ENCODE measurements around the gene ICA1.

The ICA1 gene

DNA sequence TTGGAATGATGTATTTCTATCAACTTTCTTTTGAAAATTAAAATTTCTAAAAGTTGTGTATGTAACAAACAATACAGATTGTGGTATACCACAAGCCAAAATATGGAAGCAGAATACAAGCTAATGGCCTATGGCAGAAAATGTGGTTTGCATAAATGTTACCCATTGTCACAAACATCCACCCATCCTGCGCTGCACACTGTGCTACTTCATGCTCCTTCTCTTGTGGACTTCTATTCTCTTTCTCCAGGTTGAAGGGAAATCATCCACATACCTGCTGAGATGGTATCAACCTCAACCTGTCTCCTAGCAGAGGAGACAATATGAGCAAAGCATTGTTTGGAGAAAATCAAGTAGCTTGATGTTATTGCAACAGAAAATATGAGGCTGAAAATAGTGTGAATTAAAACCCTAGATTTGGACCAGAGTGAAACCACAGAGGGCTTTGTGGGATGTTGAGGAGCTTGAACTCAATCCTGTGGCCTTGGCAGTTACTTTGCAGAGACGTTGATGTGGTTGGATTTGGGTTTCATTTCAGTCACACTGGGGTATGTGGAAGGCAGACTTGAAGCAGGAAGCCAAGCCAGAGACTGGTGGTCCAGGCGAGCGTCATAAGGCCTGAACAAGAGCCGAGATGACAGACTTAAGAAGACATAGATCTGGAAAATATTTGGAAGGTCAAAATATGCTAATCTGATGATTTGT, 63.8 kb downstream of the ICA1 start:
- DNase-seq: no peak

DNA sequence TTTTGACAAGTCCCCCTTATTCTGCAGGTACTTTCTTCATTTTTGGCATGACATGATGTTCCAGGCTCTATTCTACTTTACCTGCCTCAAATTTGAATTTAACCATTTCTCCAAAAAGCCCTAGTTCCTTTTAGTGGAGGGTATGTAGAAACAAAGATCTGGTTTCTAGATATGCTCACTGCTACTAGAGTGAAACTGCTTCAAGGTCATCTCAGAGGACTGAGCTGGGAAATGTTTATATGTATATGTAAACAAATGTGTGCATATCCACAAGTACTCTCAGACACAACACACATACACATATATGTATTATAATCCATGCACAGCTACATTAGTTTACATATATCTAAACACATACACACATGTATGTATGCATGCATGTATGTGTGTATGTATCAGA, 69.1 kb downstream of the ICA1 start:
- no peak for DNase-seq

DNA sequence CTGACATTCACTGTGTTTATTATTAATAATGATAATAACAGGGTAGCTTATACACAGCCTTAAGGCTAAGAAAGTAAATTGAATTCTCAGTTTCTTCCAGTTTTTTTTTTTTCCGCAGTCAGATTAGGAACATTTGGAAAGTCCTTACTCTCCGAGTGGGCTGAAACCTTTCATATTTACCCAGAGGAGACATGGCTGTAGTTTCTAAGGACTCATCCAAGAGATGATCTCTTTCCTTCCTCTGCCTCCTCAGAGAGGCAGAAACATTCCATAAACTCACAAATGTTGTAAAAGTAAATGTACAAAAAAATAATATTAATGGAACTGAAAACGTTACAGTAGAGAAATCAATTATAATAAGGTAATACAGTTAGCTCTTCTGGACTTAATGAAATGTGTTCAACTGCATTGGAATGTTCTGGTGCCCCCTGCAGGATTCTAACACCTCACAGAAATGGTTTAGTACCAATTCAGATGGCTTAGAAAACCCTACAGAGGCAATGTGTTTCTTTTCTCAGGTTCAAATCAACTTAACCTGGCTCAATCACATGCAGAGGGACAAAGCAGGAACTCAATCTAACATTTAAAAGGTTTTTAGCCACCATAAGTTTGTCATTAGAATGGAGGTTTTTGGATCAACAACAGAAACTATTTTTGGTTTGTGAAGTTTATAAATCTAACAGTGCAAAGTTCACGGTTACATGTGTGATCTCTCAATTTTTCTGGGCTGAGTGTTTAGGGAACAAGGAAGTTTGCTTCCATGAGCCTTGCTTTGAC, 71.7 kb downstream of the ICA1 start:
- DNase-seq: peak; percentile 36

DNA sequence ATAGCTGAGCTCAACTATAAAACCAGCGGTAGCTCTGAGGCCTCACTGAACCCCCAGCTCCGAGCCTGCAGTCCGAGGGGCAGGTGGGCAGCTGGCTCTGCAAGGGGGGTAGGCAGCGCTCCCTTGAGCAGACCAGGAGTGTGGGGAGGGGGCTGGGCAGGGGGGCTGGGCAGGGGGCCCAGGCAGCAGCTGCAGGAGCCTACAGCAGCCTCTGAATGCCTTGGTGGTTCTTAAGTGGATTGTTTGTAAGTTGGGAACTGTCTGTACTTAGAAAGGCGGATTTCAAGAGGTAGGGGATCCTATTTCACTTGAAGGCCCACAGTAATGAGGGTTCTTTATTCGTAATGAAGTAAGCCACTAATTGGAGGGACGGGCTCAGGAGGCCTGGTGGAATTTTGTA, 72.3 kb downstream of the ICA1 start:
- DNase-seq: peak; percentile 85

DNA sequence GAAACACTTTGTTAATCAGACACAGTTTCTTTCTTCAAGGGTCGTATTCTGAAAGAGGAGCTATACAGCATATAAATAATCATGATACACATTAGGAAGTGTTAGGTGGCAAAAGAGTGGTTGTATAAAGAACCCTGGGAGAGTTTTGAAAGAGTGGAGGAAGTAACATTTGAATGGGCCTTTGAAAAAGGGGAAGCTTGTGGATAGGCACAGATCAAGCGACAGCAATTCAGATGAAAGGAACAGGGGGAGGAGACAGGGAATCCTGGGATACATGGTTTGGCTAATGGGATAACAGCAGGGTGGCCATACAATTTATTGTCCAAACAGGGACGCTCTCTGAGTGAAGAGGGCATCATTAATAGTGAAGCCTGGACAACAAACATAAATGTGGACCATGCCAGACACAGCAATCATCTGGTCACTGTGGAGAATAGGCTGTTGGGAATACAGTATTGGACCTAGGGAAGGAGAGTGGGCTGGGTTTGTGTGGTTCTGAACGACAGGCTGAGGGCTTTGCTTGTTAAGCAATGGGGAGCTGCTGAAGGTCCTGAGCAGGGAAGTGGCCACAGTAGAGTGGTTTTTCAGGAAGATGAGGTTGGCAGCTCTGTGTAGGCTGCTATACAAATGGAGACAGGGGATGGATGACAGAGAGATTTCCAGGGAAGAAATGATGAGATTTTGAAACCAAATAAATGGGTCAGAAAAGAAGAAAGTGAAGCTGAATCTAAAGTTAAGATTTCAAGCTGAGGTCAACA, 75.9 kb downstream of the ICA1 start:
- no peak for DNase-seq

DNA sequence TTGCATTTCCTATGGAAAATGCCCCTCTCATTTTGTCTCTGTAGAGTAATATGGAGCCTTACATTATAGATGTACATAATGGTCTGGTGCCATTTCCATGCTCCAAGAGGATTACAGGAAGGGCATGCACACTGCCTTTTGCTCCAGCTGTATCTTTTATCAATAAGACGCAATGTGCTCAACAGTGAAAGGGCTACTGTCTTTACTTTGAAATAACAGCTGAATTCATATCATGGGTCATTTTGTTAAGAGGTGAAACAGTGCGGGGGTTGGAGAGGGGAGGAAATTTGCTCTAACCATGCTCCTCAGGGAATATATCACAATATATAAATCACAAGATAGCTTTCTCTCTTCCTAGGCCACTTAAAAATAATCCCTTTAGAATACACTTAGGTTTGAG, 77.7 kb downstream of the ICA1 start:
- peak; percentile 80 for DNase-seq

DNA sequence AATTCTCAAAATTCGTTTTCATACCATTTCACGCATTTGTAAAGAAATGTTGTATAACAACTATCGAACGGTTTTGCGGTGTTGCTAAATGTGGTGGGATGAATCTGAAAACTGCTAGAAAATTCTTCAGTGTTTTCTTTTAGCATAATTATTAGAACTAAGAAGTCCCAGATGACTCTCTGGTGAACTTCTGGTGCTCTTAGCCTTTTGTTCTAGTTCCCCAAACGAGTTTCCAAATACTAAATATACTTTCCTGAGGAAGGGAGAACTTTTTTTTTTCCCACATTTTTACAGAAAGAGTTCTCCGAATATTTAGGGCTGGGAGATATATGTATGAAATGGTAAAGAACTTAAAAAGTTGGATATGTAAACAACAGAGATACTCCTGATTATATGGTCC, 82.5 kb downstream of the ICA1 start:
- no peak for DNase-seq

DNA sequence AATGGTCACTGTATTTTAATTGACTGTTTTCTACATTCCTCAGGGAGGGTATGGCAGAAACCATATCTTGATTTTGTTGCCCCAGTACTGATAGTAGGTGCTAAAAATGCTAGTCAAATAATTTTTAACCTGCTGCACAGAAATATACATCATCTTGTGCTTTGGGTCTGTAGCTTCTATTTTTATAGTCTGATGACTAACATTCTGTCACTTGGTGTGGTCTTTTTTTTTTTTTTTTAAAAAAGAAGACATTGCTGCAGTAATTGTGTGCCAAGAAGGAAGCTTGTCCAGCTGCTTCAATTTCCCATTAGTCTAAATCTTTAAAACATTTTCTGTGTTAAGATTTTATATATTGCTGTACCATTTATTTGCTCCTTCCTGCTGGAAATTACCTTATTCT, 83.6 kb downstream of the ICA1 start:
- DNase-seq: no peak

DNA sequence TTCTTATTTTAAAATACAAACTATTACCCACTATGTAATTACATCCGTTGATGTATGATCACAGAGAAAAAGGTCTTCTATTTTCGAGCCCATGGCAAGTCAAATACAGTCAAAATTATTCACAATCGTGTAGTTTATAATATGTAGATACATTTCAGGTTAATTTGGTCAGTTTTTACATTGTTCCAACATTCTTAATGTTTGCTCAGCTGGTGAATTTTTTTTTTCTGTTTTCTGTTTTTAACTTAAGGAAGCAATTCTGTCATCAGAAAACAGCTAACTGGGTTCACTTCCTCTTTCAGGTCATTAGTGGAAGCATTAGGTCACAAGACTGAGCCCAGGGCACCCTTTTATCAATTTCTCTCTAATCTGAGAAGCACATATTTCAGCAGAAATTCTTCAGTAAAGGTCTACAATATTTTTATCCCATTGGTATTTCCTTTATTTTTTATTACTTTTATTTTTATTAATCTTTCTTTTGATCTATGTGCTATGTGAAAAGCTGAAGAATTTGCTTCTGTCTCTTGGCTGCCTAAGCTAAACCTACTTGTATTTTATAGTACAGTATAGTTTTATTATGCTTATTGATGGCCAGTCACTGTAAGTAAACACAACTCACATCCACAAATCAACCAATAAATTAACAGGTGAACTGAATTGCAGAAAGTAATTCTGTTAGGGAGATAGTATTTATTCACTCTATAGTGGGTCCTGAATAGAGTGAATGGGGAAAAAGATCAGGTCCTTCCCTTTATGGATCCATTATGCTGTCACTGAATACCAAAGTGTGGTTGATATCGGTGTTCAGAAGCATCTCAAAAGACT, 84.6 kb downstream of the ICA1 start:
- DNase-seq: no peak

DNA sequence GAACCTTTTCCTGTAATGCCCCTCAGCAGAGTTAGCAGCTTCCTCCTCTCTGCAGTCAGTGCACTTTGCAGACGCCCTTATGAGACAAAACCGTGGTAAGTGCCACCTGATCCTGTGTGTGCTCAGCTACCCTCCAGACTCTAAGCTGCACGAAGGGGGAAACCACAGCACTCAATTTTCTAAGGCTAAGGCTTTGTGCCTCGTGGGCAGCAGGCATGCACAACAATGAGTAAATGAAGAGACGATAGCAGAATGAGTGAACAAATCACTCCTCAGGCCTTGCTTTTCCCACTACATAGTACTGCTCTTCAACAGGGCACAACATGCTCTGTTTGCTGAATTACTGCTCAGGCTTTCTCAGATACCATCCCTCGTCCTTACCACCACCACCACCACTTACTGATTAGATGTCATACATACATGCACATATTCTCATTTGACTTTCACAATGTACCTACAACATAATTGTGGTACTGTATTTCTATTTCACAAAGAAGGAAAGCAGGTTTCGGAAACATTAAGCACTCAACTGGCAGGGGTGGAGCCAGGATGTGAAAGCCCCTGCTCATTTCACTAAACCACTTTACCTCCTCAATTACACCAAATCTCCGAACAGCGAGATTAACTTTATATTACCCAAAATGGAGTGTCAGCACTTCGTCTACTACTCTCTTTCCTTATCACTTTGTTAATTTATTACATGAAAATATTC, 85.4 kb downstream of the ICA1 start:
- no peak for DNase-seq

DNA sequence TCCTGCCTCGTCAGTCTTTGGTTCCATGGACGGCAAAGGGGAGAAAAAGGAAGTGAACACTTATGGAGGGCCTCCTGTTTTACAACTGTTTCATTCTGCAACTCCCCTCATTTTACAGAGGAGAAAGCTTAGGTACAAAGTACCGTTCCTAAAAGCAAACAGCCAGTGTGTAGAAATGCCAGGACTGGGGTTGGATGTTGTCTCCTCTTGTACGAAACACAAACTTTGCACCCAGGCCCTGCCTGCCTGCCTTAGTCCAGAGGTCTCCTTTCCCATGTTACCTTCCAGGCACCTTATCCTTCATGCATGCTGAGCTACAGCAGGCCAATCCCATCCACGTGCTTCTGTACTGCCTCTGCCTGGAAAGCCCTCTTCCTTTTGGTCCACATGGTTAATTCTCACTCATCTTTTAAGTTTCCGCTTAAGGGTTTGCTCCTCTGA, 86.0 kb downstream of the ICA1 start:
- DNase-seq: no peak

DNA sequence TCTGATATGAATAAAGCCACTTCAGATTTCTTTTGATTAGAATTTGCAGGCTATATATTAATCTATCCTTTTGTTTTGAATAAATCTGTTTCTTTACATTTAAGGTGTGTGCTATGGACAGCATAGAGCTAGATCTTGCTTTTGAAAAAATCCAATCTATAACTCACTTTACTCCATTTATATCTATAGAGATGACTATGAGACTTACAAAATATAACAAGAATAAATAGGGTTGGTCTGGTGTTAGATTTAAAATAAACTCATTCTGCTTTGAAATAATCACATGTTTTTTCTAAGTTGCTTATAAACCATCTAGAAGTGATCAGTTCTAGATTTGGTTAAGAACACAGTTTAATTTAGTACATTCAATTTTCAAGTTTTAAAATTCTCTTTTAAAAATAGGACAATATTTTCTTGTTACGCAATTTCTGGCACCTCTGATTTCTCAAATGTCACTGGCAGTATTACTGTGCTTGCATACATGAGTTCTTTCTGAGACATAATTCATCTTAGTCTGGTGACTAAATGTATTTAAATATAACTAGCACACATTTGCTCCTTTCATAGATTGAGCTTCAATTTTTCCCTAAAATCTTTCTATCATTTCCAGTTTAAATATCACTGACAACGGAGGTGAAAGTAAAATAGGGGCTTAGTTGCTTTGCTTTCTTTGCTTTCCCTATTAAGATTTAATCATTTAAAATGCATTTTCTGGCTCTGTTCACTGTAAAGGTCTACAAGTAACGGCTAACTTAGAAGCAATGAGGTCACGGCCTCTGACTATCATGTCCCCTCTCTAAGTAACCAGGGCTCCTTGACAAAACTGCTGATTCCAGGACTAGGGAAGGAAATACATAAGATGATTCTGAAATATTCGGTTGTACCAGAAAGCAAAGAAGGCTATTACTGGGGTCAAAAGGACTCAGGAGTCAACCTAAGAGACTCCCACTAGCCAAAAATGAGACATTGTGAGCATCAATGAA, 89.3 kb downstream of the ICA1 start:
- no peak for DNase-seq

DNA sequence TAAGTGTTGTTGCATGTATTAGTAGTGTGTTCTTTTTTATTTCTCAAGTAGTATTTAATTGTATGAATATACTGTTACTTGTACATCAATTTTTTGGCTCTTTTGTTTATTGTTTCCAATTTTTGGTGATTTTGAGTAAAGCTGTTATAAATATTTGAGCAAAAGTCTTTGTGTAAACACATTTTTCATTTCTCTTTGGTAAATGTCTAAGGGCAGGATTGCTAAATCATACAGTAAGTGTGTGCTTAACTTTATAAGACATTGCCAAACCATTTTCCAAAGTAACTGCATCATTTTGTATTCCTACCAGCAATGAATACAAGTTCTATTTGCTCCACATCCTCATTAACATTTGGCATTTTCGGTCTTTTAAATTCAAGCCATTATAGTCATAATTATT, 92.8 kb downstream of the ICA1 start:
- no peak for DNase-seq

DNA sequence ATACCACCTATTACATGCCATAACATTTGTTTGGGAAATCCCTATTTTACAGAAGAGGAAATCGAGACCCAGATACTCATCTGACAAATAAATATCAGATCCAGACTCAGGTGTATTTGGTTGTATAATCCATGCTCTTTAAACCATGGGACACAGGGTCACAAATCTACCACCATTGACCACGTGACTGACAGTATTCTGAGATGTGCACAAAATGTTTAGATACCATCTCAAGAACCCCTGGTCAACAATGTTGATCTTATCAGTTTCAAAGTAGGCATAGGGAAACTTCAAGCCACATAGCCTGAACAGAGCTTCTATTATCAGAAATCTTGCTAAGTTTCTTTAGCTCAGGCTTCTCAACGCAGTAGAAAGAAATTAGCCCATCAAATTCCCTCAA, 93.6 kb downstream of the ICA1 start:
- DNase-seq: no peak

DNA sequence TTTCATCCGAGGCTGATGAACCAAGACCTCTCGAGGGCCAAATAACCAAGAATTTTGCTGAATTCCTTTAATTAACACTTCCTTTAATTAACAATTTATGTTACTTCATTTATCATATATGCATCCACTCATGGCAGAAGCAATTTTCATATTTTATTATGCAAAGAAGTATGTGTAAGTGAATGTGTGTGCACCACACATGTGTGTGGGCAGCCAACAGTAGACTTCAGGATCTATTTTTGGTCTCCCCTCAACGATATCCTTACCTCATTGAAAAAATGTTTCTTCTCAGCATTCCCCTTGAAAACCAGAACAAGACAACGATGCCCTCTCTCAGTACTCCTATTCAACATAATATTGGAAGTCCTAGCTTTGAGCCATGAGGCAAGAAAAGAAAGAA, 96.8 kb downstream of the ICA1 start:
- DNase-seq: no peak

DNA sequence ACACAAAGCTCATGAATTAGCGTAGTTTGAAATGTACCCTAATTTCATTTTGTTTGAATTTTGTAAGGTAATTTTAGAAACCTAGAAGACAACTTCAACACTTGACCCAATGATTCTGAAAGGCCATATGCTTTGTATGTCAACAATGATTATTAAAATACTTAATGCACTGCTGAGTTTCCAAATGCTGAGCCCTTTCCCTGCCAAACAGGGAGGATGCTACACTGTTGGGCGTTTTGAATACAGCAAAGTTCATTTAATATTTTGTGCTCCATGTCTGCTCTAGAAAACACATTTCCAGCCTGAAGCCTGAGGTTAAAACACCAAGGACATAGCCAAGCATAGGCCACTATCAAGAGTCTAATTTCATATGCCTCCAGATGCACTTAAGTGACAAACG, 99.8 kb downstream of the ICA1 start:
- DNase-seq: no peak

DNA sequence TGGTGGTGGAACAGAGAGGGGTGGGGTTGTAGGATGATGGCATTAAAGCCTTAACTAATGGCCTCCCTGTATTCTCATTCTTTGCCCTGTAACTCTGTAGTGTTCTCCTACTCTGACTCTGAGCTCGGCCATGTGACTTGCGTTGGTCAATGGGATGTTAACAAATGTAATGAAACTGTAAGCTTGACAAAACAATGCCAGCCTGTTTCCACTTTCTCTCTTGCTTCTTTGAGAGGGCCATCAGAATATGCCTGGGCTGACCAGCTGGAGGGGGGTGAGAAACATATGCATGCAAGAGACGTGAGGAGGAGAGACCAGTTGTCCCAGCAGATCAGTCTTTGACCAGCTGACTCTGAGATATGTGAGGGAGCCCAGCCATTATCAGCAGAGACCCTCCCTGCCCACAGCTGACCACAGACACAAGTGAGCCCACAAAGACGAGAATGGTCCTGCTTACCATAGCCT, 100.6 kb downstream of the ICA1 start:
- no peak for DNase-seq

DNA sequence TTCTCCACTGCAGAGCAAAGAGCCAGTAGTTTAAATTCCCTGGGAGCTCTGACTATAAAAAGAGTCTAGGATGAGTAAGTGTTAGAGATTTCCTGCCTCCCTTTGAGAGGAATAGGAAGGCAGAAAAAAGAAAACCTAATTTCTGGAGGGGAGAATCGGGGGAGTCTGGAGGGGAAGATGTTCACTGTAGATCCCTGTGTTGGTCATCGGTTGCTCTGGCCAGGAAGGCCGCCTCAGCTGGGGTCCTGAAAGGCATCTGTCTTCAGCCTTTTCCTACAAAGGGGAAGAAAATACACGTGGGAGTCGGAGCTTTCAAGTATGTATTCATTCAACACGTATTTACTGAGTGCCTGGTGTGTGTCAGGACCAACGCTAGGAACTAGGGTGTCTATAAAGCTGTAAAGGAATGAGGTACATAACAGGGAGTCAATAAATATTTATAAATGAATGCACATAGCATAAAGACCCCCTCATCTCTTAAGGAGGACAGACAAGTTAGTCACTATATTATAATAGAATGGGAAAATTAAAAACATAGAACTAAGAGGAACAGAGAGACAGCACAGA, 101.1 kb downstream of the ICA1 start:
- no peak for DNase-seq

DNA sequence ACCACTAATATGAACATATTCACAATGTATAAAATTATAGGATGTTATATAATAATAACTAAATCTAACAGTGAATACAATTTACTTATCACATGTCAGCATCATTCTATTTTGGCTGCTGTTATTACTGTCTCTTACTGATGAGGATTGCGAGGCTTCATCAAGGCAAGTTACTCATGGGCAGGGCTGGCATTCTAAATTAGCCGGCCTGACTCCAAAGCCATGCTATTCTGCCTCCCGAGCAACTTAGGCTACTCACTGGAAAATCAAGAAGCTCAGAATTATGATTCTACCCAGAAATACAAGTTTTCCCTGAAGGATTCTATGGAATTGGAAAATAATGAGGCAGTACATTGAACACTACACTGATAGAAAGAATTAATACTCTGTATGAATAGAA, 101.7 kb downstream of the ICA1 start:
- no peak for DNase-seq

DNA sequence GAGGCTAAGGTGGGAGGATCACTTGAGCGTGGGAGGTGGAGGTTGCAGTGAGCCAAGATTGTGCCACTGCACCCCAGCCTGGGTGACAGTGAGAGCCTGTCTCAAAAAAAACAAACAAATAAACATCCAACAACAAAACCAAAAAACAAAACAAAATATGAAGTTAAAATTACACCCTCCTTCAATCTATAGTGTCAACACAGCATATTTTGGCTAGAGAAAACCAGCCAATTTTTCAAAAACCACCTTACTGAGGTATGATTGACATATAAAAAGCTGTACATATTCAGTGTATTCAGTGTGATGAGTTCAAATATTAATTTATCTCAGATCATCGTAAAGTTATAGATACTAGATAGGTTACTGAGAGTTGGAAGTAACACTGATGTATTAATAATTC, 102.4 kb downstream of the ICA1 start:
- no peak for DNase-seq

DNA sequence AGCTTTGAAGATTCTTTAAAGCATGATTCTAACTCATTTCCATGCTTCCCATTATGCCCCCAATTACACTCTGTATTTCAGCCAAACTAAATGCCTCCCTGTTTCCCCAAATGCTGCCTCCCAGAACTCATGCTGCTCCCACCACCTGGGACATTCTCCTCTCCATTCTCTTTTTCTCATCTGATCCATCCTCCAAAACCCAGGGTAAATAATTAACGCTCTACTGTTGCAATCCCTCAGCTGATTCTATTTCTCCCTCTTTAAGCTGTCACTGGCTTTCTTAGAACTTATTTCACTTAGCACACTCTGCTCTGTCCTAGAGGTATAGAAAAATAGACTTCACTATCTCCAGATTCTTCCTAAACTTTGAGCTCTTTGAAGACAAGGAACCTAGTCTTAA, 104.7 kb downstream of the ICA1 start:
- DNase-seq: no peak
